ENCODE results near the gene CDX1. TPM values are rescaled to one million over a fixed set of nuclear protein-coding genes. Genes with fewer than 3 reads are reported as not detected.

Gene CDX1
- total RNA-seq, 1 experiment from 2014 or later: not detected

- peak; percentile 50 for DNase-seq (ENCODE audit: low read depth)
Observed at GRCh38 chr5:150181027-150181426, 14.4 kb downstream of the CDX1 start.

GRCh38 chr5:150181766-150182545 is 15.4 kb downstream of the CDX1 start:
- DNase-seq (ENCODE audit: low read depth): no peak

GRCh38 chr5:150182774-150183173 is 16.2 kb downstream of the CDX1 start:
- DNase-seq (ENCODE audit: low read depth): no peak

- DNase-seq (ENCODE audit: low read depth): no peak
Observed at GRCh38 chr5:150183436-150183835, 16.9 kb downstream of the CDX1 start.

GRCh38 chr5:150184006-150184405 is 17.4 kb downstream of the CDX1 start:
- DNase-seq (ENCODE audit: low read depth): no peak

GRCh38 chr5:150184990-150185912 is 18.7 kb downstream of the CDX1 start:
- DNase-seq (ENCODE audit: low read depth): no peak

- no peak for DNase-seq (ENCODE audit: low read depth)
Observed at GRCh38 chr5:150186137-150186536, 19.6 kb downstream of the CDX1 start.

- DNase-seq (ENCODE audit: low read depth): no peak
Observed at GRCh38 chr5:150186897-150187296, 20.3 kb downstream of the CDX1 start.

GRCh38 chr5:150188146-150188842 is 21.7 kb downstream of the CDX1 start:
- DNase-seq (ENCODE audit: low read depth): no peak

- DNase-seq (ENCODE audit: low read depth): no peak
Observed at GRCh38 chr5:150189326-150189725, 22.7 kb downstream of the CDX1 start.

- no peak for DNase-seq (ENCODE audit: low read depth)
Observed at GRCh38 chr5:150189728-150190502, 23.3 kb downstream of the CDX1 start, which contains the start of gene SLC6A7. SLC6A7 (plus strand) TSS chr5:150190062; CDS start chr5:150190328, 266 bp downstream.

GRCh38 chr5:150190503-150190979 is 24.0 kb downstream of the CDX1 start:
- no peak for DNase-seq (ENCODE audit: low read depth)

- DNase-seq (ENCODE audit: low read depth): no peak
Observed at GRCh38 chr5:150190987-150191386, 24.4 kb downstream of the CDX1 start.

- DNase-seq (ENCODE audit: low read depth): no peak
Observed at GRCh38 chr5:150192462-150192861, 25.9 kb downstream of the CDX1 start.

- no peak for DNase-seq (ENCODE audit: low read depth)
Observed at GRCh38 chr5:150195736-150196485, 29.3 kb downstream of the CDX1 start.

- no peak for DNase-seq (ENCODE audit: low read depth)
Observed at GRCh38 chr5:150196514-150196913, 29.9 kb downstream of the CDX1 start.

- DNase-seq (ENCODE audit: low read depth): no peak
Observed at GRCh38 chr5:150196986-150197385, 30.4 kb downstream of the CDX1 start.

- no peak for DNase-seq (ENCODE audit: low read depth)
Observed at GRCh38 chr5:150197476-150197875, 30.9 kb downstream of the CDX1 start.

GRCh38 chr5:150202501-150202900 is 35.9 kb downstream of the CDX1 start:
- DNase-seq (ENCODE audit: low read depth): no peak

Data from HT1080 (cell line).